ENCODE results near the gene MVP.
"Not testable (repeated sequence)": the region's sequence is repeated elsewhere in the genome, so short reads cannot be mapped to it uniquely, and the experiment has no call there.

Gene MVP

GRCh38 chr16:29790949-29791844 is 29.1 kb upstream of the MVP start:
- Histone ChIP-seq H4K20me1 (ENCODE audit: insufficient read depth, low read length) (0 out of 2 replicates have a peak, but pooled peaks cover 4% of the 10 kb centered on the region), H3K4me2 (ENCODE audit: low read length) (peak overlapping the region; percentile 92), H3K27me3 (ENCODE audit: low read depth, low read length) (no peaks in the 10 kb centered on the region), H3K4me1 (ENCODE audit: low read length) (peaks cover 13% of the 10 kb centered on the region), H3K9me3 (ENCODE audit: insufficient read depth, low read length) (no peaks in the 10 kb centered on the region), H3K9ac (ENCODE audit: low read length) (peak overlapping the region; percentile 84), H3K4me3 (ENCODE audit: low read length) (peak overlapping the region; percentile 88), H2AFZ (ENCODE audit: low read depth, low read length) (peak overlapping the region; percentile 34; the same call in 1 of the 2 replicates), H3K79me2 (ENCODE audit: low read length) (peaks cover 63% of the 10 kb centered on the region), H3K27ac (ENCODE audit: low read length) (peak overlapping the region; percentile 47), H3K36me3 (replicated peaks; ENCODE audit: low read depth, low read length) (peaks cover 24% of the 10 kb centered on the region)
- TF ChIP-seq, protein P1, sequence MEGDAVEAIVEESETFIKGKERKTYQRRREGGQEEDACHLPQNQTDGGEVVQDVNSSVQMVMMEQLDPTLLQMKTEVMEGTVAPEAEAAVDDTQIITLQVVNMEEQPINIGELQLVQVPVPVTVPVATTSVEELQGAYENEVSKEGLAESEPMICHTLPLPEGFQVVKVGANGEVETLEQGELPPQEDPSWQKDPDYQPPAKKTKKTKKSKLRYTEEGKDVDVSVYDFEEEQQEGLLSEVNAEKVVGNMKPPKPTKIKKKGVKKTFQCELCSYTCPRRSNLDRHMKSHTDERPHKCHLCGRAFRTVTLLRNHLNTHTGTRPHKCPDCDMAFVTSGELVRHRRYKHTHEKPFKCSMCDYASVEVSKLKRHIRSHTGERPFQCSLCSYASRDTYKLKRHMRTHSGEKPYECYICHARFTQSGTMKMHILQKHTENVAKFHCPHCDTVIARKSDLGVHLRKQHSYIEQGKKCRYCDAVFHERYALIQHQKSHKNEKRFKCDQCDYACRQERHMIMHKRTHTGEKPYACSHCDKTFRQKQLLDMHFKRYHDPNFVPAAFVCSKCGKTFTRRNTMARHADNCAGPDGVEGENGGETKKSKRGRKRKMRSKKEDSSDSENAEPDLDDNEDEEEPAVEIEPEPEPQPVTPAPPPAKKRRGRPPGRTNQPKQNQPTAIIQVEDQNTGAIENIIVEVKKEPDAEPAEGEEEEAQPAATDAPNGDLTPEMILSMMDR (IDR thresholded peaks at IDR 0.05; ENCODE audit: low read depth, low read length): no peak
- no peak for TF ChIP-seq EZH2phosphoT487 (IDR thresholded peaks at IDR 0.05; ENCODE audit: low read depth)

GRCh38 chr16:29791845-29792807 is 28.1 kb upstream of the MVP start:
- TF ChIP-seq, protein P1 (IDR thresholded peaks at IDR 0.05; ENCODE audit: low read depth, low read length): no peak
- peak overlapping the region; percentile 84 for H3K9ac ChIP-seq (ENCODE audit: low read length)
- no peaks in the 10 kb centered on the region for H3K9me3 ChIP-seq (ENCODE audit: insufficient read depth, low read length)
- H2AFZ ChIP-seq (ENCODE audit: low read depth, low read length): no peak overlapping the region
- H3K79me2 ChIP-seq (ENCODE audit: low read length): peaks cover 70% of the 10 kb centered on the region
- H3K27ac ChIP-seq (ENCODE audit: low read length): no peak overlapping the region
- H3K4me1 ChIP-seq (ENCODE audit: low read length): peaks cover 13% of the 10 kb centered on the region
- H3K4me2 ChIP-seq (ENCODE audit: low read length): peak overlapping the region; percentile 92
- peaks cover 33% of the 10 kb centered on the region for H3K36me3 ChIP-seq (replicated peaks; ENCODE audit: low read depth, low read length)
- H3K4me3 ChIP-seq (ENCODE audit: low read length): peak overlapping the region; percentile 88
- 0 out of 2 replicates have a peak, but pooled peaks cover 4% of the 10 kb centered on the region for H4K20me1 ChIP-seq (ENCODE audit: insufficient read depth, low read length)
- H3K27me3 ChIP-seq (ENCODE audit: low read depth, low read length): no peaks in the 10 kb centered on the region

DNA sequence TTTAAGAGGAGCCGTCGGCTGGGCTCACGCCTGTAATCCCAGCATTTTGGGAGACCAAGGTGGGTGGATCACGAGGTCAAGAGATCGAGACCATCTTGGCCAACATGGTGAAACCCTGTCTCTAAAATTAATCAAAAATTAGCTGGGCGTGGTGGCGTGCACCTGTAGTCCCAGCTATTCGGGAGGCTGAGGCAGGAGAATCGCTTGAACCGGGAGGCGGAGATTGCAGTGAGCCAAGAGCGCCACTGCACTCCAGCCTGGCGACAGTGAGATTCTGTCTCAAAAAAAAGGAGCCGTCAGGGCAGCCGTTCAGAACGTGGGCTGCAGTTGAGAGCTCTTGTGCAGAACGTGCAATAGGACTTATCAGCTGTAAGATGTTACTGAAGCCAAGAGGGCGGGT is 27.1 kb upstream of the MVP start:
- H2AFZ ChIP-seq (ENCODE audit: low read depth, low read length); H3K4me3 ChIP-seq (ENCODE audit: low read length); H3K27me3 ChIP-seq (ENCODE audit: low read depth, low read length); H3K9ac ChIP-seq (ENCODE audit: low read length); H4K20me1 ChIP-seq (ENCODE audit: insufficient read depth, low read length); H3K4me2 ChIP-seq (ENCODE audit: low read length); H3K27ac ChIP-seq (ENCODE audit: low read length); H3K9me3 ChIP-seq (ENCODE audit: insufficient read depth, low read length): not testable (repeated sequence)
- Histone ChIP-seq H3K36me3 (replicated peaks; ENCODE audit: low read depth, low read length) (peaks cover 39% of the 10 kb centered on the region), H3K79me2 (ENCODE audit: low read length) (peaks cover 70% of the 10 kb centered on the region), H3K4me1 (ENCODE audit: low read length) (peaks cover 13% of the 10 kb centered on the region)

GRCh38 chr16:29794231-29794710 is 26.0 kb upstream of the MVP start:
- H4K20me1 ChIP-seq (ENCODE audit: insufficient read depth, low read length): 0 out of 2 replicates have a peak, but pooled peaks cover 4% of the 10 kb centered on the region
- no peak overlapping the region for H3K9ac ChIP-seq (ENCODE audit: low read length)
- H3K79me2 ChIP-seq (ENCODE audit: low read length): peaks cover 70% of the 10 kb centered on the region
- no peaks in the 10 kb centered on the region for H3K27me3 ChIP-seq (ENCODE audit: low read depth, low read length)
- H3K4me3 ChIP-seq (ENCODE audit: low read length): no peak overlapping the region
- no peak overlapping the region for H3K27ac ChIP-seq (ENCODE audit: low read length)
- no peak overlapping the region for H3K4me2 ChIP-seq (ENCODE audit: low read length)
- no peaks in the 10 kb centered on the region for H3K9me3 ChIP-seq (ENCODE audit: insufficient read depth, low read length)
- peaks cover 13% of the 10 kb centered on the region for H3K4me1 ChIP-seq (ENCODE audit: low read length)
- H2AFZ ChIP-seq (ENCODE audit: low read depth, low read length): no peak overlapping the region
- H3K36me3 ChIP-seq (replicated peaks; ENCODE audit: low read depth, low read length): peaks cover 50% of the 10 kb centered on the region
- TF ChIP-seq, protein P1 (IDR thresholded peaks at IDR 0.05; ENCODE audit: low read depth, low read length): no peak
- TF ChIP-seq EZH2phosphoT487 (IDR thresholded peaks at IDR 0.05; ENCODE audit: low read depth): no peak
